GM21723 (cell line): ENCODE measurements around the gene APBA2.
"Not testable (repeated sequence)": the region's sequence is repeated elsewhere in the genome, so short reads cannot be mapped to it uniquely, and the experiment has no call there.

Experiments used
- ATAC-seq: cut with Tn5 transposase; IDR thresholded peaks from one replicate; pipeline ENCODE4 v1.9.1; 2021; ENCODE audit warnings: mild to moderate bottlenecking, moderate library complexity; ENCODE audit not compliant: unreplicated experiment

Gene APBA2

DNA sequence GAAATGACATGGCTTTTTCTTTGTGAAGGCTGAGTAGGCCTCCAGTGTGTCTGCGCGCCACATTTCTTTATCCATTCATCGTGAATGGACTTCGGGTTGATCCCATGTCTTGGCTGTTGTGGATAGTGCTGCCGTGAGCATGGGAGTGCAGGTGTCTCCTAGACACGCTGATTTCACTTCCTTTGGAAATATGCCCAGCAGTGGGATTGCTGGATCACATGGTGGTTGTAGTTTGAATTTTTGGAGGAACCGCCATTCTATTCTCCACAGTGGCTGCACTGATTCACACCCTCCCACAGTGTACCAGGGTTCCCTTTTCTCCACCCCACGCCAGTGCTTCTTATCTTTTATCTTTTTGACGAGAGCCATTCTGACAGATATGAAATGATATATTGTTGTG is 212.2 kb downstream of the APBA2 start:
- no peak for ATAC-seq

DNA sequence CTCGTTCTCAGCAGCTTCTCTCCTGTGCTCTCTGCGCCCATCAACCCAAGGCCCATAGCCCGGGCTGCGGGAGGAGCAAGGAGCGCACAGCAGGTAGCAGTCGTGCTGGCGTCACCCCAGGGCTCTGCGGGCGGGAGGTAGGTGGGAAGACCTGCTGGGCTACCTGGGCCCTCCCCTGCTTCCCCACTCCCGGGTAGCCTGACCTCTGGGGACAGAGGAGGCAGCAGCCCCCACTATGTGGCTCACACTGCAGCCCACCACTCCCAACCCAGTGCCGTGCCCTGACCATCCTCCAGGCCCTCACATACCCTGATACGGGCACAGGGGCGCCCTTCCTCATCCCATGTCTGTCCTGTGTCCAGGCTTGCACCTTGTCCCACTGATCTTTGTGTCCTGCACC is 212.9 kb downstream of the APBA2 start:
- no peak for ATAC-seq

DNA sequence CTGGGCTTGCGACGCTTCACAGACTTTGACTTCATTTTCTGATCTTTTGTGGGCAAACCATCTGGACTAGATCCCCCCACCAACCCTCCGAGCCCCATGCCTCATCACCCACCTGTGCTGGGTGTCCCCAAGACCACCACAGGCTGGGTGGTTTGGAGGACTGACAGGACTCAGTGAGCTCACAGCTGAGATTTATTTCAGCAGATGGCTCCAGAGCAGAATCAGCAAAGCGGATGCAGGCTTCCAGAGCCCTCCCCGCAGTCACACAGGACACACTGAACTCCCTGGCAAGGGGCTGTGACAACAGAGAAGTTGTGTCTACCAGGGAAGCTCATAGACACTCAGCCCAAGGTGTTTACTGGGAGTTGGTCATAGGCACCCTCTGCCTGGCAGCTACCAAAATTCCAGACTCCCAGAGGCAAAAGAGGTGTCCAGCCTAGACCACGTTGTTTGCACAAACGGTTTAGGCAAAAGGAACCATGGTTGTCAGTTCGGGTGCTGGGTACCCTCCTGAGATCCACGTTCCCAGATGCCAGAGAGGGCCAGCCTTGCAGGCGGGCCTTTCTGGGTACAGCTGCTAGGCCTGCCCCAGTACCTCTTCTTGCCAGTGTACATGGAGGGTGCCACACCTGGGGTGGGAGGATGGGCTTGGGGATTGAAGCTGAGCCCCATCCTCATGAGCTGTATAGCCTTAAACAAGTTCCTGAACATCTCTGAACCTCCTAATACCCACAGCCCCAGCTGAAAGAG is 213.5 kb downstream of the APBA2 start:
- ATAC-seq = no peak

DNA sequence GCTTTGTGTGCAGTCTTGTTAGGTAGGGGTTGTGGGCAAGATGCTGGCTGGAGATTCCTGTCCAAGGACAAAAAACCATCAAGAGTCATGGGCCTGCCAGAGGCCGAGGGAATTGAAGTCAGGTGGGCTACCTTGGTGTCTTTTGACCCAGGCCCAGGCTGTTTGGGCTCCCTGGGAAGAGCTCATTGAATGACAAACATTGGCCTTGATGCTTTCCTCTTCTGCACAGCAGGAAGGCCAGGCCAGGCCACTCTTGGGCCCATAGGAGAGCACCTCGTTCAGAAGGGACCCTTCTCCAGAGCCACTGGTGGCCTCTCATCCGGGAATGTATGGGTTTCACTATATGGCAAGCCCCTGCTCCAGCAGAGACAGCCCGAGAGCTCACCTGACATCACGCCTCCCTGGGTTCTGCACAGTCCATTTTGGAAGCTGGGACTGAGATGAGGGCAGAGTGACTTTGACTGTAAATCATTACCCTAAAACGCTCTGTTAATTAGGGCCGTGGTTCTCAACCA is 214.8 kb downstream of the APBA2 start:
- ATAC-seq = no peak

DNA sequence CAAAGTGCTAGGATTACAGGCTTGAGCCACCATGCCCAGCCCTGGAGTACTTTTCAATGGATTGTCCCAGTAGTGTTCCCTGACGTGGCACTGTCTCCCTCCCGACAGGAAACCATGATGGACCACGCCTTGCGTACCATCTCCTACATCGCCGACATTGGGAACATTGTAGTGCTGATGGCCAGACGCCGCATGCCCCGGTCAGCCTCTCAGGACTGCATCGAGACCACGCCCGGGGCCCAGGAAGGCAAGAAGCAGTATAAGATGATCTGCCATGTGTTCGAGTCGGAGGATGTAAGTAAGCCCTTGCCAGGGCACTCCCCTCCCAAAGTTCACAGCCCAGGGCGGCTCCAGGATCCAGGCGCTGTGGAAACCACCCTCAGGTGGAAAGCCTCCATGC is 215.7 kb downstream of the APBA2 start:
- no peak for ATAC-seq

DNA sequence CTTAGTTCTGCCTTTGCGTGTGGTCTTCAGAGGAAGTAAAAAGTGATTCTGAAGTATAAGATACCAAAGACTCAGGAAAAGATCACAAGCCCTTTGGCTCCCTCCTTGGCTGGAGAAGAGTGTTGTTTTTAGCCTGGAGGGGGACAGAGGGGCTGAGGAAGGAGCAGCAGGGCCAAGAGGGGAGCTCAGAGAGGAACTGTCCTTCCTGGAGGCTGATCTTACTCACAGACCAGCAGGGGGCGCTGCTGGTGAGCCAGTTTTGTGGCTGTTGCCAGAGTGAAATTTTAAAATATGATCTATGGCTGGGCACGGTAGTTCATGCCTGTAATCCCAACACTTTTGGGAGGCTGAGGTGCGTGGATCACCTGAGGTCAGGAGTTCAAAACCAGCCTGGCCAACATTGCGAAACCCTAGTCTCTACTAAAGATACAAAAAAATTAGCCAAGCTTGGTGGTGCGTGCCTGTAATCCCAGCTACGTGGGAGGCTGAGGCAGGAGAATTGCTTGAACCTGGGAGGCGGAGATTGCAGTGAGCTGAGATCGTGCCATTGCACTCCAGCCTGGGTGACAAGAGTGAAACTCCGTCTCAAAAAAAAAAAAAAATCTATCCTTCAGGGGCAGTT is 216.5 kb downstream of the APBA2 start:
- ATAC-seq = not testable (repeated sequence)

DNA sequence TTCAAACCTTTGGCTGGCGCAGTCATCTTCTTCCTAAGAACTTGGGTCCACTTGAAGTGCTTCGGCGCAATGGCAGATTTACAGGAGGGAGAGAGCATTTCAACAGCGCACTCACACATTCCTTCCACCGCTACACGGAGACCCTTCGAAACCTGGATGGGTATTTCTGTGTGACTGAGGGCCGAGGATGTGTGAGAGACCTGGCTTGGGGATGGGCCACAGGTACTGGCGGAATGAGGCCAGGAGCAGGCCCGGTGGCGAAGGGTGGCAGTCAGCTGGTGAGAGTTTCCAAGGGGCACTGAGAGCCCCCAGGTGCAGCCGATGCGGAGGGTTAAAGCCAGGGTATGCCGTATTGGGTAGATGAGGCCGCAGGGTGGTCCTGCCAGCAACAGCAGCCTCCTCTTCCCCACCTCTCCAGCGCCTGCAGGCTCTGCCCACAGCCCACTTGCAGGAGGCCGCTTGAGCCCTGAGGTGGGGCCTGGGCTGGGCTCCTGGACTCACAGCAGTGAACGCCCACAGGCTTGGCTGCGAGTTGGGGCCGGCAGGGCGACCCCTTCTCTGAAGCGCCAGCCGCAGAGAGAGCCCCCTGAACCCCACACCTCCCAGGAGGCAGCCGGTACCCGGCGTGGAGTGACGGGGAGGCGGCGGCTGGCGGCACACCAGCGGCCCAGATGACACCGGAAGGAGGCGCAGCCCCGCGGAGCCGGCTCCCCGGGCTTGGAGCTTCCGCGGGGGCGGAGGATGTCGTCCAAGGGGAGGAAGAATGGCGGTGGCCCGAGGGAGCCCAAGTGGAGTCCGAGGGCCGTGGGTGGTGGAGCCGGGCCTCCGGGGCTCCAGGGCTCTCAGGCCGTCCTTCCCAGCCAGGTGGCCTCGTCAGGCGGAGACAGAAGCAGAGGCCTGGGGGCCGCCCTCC is 217.4 kb downstream of the APBA2 start:
- ATAC-seq = no peak

DNA sequence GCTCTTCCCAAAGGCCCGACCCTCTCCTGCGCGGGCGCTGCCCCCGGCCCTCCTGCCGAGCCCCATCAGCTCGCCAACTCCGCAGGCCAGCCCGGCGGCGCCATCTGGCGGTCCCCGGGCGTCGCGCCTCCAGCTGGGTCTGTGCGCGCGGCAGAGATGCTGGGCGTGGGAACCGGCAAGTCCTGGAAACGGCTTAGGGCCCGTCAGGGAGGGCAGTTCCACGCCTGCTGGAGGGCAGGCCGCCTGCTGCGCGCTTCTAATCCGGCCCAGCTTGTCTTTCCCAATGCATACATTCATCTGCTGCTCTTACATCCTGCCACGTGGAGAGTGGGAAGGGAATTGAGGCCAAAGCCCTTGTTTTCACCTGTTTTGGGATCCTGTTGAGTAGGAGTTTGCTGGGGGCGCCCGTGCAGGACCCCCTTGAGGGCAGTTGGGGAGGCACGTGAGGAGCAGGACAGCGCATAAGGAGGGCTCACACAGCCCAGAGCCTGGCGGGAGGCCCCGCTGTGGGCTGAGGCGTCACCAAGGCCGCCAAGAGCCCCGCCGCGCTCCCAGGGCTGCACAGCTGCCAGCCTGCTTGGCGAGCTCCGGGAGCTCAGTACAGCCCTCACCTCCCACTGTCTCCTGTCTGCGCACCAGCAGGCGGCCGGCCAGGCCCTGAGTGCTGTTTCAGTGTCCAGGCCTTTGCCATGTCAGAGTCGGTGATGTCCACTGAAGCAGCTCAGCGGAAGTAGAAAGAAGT is 218.2 kb downstream of the APBA2 start:
- no peak for ATAC-seq

DNA sequence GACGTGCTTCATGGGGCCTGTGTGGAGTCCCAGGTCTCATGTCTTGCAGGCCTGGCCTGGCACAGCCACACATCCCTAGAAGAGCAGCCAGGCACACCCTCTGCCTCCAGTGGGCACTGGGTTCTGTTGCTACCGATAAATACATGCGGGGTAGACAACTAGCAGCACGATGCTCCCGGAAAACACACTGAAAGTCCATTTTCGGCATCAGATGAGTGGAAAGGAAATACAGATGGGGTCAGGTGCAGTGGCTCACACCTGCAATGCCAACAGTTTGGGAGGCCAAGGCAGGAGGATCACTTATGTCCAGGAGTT is 218.7 kb downstream of the APBA2 start:
- ATAC-seq = no peak

DNA sequence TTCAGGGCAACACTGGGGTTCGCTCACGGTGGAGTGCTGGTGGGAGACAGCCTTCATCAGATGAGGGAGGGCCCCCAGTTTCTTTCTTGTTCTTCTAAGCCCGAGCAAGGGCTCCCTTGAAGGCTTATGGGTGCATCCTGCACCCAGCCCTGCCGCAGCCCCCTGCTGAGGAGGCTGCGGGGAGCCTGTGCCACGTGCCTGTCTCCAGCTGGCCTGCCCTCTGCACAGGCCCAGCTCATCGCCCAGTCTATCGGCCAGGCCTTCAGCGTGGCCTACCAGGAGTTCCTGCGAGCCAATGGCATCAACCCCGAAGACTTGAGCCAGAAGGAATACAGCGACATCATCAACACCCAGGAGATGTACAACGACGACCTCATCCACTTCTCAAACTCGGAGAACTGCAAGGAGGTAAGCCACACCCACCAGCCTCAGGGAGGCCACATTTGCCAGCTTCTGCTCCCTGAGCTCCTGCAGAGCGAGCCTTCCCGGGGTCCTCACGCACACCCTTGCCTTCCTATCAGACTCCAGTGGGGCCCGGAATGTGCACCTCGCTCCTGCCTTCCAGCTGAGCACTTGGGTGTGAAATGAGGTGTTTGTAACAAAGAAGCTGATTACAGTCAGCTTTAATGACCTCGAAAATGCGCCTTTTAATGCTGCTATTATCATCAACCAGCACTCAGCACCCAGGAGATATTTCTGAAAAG is 219.5 kb downstream of the APBA2 start:
- no peak for ATAC-seq

DNA sequence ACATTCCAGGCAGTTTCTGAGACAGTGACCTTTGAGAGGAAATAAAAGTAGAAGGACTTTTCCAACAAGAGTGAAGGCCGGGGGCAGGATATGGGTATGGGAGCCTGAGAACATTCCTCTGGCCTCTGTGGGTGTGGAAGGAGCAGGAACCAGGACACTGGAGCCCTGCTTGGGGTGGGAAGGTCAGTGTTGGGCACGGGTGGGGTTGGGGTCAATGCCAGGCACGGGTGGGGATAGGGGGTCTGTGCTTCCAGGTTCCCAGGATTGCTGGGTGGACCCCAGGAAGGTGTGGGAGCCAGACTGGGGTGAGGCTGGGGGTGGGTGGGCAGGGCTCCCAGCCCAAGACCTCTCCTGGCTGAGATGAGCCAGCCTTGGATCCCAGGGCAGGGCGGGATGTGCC is 220.3 kb downstream of the APBA2 start:
- no peak for ATAC-seq

DNA sequence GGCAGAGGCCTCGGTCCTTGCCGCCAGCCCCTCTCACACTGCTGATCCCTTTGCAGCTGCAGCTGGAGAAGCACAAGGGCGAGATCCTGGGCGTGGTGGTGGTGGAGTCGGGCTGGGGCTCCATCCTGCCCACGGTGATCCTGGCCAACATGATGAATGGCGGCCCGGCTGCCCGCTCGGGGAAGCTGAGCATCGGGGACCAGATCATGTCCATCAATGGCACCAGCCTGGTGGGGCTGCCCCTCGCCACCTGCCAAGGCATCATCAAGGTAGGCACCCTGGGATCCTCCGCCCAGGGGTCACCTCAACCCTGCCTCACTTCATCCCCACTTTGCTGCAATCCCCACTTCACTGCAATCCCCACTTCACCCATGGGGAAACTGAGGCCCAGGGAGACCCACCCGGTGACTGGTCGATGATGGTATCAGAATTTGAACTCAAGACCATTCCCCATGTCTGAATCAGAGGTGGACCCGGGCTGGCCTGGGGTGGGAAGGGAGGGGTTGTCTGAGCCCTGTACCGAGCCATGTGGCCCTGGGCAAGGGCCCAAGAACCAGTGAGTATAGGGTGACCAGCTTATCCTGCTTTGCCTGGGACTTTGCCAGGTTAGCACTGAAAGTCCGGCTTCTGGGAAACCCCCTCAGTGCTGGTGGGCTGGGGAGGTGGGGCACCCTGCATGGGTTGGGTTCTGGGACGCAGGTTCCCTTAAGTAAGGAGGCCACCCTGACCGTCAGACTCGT is 220.9 kb downstream of the APBA2 start:
- no peak for ATAC-seq

DNA sequence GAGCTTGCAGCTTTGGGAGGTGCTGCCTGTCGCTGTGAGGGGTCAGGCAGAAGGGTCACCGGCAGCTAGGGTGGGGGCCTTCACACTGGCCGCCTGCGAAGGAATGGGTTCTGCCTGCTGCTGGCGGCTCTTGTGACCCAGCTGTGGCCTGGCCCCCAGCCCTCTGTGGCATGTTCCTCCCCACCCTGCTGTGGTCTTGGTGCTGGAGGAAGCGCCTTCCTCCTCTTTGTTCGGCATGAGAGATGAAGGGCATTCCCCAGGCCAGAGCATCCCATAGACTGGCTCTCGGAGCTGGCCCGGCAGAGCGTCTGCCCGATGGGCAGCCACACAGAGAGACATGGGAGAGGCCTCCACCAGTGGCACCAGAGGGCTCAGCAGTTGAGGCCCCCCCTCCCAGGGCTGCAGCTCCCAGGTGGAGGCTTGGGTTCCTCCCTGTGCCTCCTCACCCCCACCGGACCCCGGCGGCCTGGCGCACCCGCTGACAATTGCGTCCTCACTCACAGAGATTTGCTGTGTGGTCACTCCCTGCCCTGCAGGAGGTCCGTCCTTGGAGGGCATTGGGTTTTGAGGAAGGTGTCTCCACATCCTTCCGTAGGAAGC is 221.6 kb downstream of the APBA2 start:
- no peak for ATAC-seq

DNA sequence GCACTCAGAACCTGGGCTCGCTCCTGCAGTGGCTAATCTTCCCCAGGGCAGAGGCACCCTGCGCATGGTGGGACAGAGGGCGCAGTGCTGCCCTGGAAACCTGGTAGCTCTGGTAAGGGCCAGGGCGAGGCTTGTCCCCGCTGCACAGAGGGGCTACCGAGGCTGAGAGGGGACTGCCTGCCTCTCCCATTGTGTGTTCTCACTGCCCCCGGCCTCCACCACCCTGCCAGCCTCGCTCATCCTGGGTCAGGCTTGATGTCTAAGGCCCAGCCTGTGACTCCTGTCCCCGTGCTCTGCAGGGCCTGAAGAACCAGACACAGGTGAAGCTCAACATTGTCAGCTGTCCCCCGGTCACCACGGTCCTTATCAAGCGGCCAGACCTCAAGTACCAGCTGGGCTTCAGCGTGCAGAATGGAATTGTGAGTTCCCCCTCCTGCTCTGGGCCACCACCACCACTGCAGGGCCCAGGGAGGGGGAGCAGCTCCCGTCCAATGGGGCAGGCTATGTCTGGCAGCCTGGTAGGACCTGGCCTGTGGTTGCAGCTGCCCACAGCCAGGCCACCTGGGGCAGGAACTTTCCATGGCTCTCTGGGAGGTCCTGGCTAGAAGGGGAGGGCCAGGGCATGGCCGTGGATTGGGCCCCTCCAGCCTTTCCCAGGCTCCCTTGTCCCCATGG is 222.3 kb downstream of the APBA2 start:
- no peak for ATAC-seq

DNA sequence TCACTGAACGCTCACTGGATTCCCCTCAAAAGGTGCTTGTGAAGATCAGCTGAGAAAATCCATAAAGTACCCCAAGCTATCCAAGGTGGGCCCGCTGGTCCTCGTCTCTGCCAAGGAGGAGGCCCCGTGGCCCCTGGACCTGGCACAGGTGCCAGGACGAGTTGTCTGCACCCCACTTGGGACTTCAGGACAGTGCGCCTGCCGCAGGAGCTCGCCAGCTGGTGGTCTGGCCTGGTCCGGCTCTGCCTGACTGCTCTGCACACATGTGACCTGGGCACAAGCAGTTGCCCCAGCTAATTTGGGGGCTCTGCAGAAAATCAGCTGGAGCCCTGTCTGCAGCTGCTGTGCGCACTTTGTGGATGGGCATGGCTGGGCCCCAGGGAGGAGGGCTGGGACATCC is 224.0 kb downstream of the APBA2 start:
- ATAC-seq = no peak

DNA sequence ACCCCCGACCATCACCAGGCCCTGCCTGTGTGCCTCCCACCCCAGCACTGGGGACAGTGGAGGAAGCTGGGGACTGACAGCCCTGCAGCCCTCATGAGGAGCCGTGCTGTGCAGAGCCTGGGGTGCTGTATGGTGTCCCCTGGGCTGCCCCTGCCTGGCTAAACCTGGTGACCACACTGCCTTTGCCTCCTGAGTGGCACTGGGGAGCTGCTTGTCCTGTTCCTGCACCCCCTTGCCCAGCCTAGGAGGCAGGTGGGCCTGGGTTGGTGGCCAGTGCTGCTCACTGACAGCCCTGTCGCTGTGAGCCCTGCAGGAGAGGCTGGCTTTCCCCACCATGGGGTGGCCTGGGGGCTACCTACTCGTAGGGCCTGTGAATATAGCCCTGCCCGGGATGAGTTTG is 224.4 kb downstream of the APBA2 start:
- no peak for ATAC-seq

DNA sequence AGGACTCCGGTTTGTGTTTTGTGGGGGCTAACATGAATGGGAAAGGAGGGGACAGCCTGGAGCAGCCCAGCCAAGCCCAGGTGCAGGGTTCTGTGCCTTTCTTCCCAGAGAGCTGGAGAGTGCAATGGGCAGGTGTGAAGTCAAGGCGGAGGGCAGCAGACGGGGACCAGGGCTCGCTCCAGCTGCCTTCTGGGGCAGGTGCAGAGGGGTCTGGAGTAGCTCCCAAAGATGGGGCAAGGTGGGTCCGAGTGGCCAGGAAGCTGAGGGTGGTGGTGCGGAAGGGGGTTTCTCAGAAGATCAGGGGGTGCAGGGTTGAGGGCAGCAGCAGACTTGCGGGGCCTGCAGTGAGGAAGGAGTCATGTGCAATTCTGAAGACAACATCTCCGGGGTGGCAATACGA is 225.0 kb downstream of the APBA2 start:
- no peak for ATAC-seq

DNA sequence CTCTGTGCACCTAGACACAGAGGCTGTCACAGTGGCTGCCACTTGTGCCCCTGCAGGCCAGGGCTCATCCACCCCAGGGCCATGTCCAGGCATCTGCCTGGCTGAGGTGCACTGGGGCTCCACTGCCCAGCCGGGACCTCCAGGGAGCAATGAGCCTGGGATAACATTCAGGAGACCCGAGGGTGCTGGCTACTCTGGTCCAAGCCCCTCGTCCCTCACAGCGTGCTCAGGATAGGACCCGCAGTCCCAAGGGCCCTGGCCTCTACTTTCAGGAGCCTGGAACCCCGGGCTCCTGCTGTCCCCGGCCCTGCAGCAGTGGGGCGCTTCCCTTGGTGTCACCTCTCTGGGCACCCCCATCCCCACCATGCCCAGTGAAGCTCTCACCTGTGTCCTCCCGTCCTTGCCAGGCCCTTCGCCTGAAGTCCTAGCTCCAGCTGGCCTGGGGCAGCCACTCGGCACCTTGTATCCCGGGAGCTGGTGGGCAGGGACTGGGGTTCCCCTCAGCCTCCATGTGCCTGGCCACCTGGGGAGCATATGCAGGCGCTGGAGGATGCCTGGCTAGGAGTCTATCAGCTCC is 226.0 kb downstream of the APBA2 start:
- no peak for ATAC-seq
